H1 (cell line): Measurements from ENCODE around the gene RNF41. TPM values are rescaled to one million over a fixed set of nuclear protein-coding genes. Genes with fewer than 3 reads are reported as not detected.

Source experiments
- CTCF ChIA-PET: fragments of 300-600 bp; sonication (Branson Sonifier 250); formaldehyde crosslinking; loops from one replicate; lab custom pipeline; 2021; ENCODE audit not compliant: partially characterized antibody; lab: Charles Lee
- POLR2A ChIA-PET: fragments of 300-600 bp; sonication (Branson Sonifier 250); formaldehyde crosslinking; loops from one replicate; lab custom pipeline; 2021; ENCODE audit warnings: inconsistent platforms; ENCODE audit not compliant: partially characterized antibody; lab: Charles Lee
- DNase-seq, 2 experiments: peaks; one replicate each; pipeline versions ENCODE4 v3.0.0 to v3.0.0-alpha.2; 2010 to 2022; ENCODE audit warnings: low spot score in 2 of 2, low read depth in 1 of 2, mixed read lengths in 1 of 2
- FAIRE-seq: peaks from 2 replicates; lab custom pipeline; 2011; peaks lifted over from hg19 to GRCh38; lab: Jason Lieb, UNC
- H2AFZ ChIP-seq: 2 replicates; pipeline ENCODE4 v1.8.1; 2012; ENCODE audit warnings: low read length, inconsistent platforms
- H2AK5ac ChIP-seq: 2 replicates; pipeline ENCODE4 v1.6.1; 2013; ENCODE audit warnings: low read depth, low read length
- H2BK120ac ChIP-seq: replicated peaks from 2 replicates; pipeline ENCODE3; 2013; ENCODE audit warnings: low read depth, low read length, inconsistent platforms
- H2BK12ac ChIP-seq: 2 replicates; pipeline ENCODE4 v1.6.1; 2013; ENCODE audit warnings: low read depth, low read length
- H2BK15ac ChIP-seq: 2 replicates; pipeline ENCODE4 v1.6.1; 2013; ENCODE audit warnings: low read length
- H2BK20ac ChIP-seq: 2 replicates; pipeline ENCODE4 v1.6.1; 2013; ENCODE audit warnings: low read length
- H2BK5ac ChIP-seq: 2 replicates; pipeline ENCODE4 v1.6.1; 2013; ENCODE audit warnings: low read depth, low read length
- H3K14ac ChIP-seq: 2 replicates; pipeline ENCODE4 v1.6.1; 2013; ENCODE audit warnings: inconsistent platforms; ENCODE audit not compliant: insufficient read length
- H3K18ac ChIP-seq: 2 replicates; pipeline ENCODE4 v1.6.1; 2013; ENCODE audit warnings: low read length; ENCODE audit errors: extremely low read depth
- H3K23ac ChIP-seq: 2 replicates; pipeline ENCODE4 v1.6.1; 2013; ENCODE audit warnings: inconsistent platforms; ENCODE audit not compliant: insufficient read length
- H3K23me2 ChIP-seq: 2 replicates; pipeline ENCODE4 v1.6.1; 2013; ENCODE audit warnings: low read depth, low read length
- H3K27ac ChIP-seq: 2 replicates; pipeline ENCODE4 v1.6.1; 2011; ENCODE audit warnings: low read depth, low read length, inconsistent platforms
- H3K27me3 ChIP-seq, 4 experiments: replicated peaks in 1 of 4; 1 replicate in 1 of 4; 2 replicates in 3 of 4; pipeline versions ENCODE4 v1.6.1 to v1.8.1; 2011 to 2013; ENCODE audit warnings: low read length in 3 of 4, mild to moderate bottlenecking in 3 of 4, inconsistent platforms in 2 of 4, mixed read lengths in 2 of 4, moderate library complexity in 1 of 4; ENCODE audit not compliant: control insufficient read depth in 3 of 4, insufficient read depth in 3 of 4; ENCODE audit errors: extremely low read depth in 1 of 4
- H3K36me3 ChIP-seq, 4 experiments: 2 replicates each; pipeline versions ENCODE4 v1.6.1 to v1.8.1; 2011 to 2013; ENCODE audit warnings: mild to moderate bottlenecking in 4 of 4, low read length in 3 of 4, moderate library complexity in 2 of 4, control low read depth in 1 of 4, inconsistent platforms in 1 of 4; ENCODE audit not compliant: insufficient read depth in 4 of 4, control insufficient read depth in 2 of 4
- H3K4ac ChIP-seq: replicated peaks from 2 replicates; pipeline ENCODE3; 2013; ENCODE audit warnings: low read length, low read depth, mixed read lengths, inconsistent platforms; ENCODE audit not compliant: insufficient read length
- H3K4me1 ChIP-seq, 4 experiments: replicated peaks in 1 of 4; 1 replicate in 1 of 4; 2 replicates in 3 of 4; pipeline versions ENCODE4 v1.6.1 to v1.8.1; 2011 to 2013; ENCODE audit warnings: low read length in 3 of 4, inconsistent platforms in 2 of 4, mixed read lengths in 1 of 4; ENCODE audit not compliant: insufficient read depth in 4 of 4, control insufficient read depth in 3 of 4
- H3K4me2 ChIP-seq, 2 experiments: 2 replicates each; pipeline versions ENCODE4 v1.6.1 to v1.8.1; 2011 to 2013; ENCODE audit warnings: low read depth in 2 of 2, low read length in 2 of 2, control low read depth in 1 of 2, inconsistent platforms in 1 of 2, mild to moderate bottlenecking in 1 of 2; ENCODE audit not compliant: insufficient read depth in 1 of 2
- H3K4me3 ChIP-seq, 4 experiments: fragments of 200-600, 300-600 bp in 1 of 4; sonication (generic), shearing (Covaris generic), sonication (Bioruptor Twin) in 1 of 4; 2 replicates each; pipeline versions ENCODE4 v1.5.1 to v1.8.1; 2011 to 2016; ENCODE audit warnings: low read length in 4 of 4, low read depth in 3 of 4, control low read depth in 2 of 4, inconsistent platforms in 2 of 4, mild to moderate bottlenecking in 2 of 4, mixed read lengths in 1 of 4, moderate library complexity in 1 of 4; ENCODE audit not compliant: insufficient read depth in 2 of 4; ENCODE audit errors: extremely low read depth in 1 of 4
- H3K56ac ChIP-seq: replicated peaks from 2 replicates; pipeline ENCODE3; 2013; ENCODE audit warnings: low read depth, mild to moderate bottlenecking, mixed read lengths, low read length, inconsistent platforms; ENCODE audit not compliant: insufficient read length
- H3K79me1 ChIP-seq: 2 replicates; pipeline ENCODE4 v1.6.1; 2013; ENCODE audit warnings: low read depth, low read length, control low read depth
- H3K79me2 ChIP-seq, 2 experiments: 2 replicates each; pipeline versions ENCODE4 v1.6.1 to v1.8.1; 2012 to 2013; ENCODE audit warnings: low read length in 2 of 2, mild to moderate bottlenecking in 2 of 2, inconsistent platforms in 1 of 2; ENCODE audit not compliant: insufficient read depth in 2 of 2, control insufficient read depth in 1 of 2
- H3K9ac ChIP-seq, 4 experiments: replicated peaks in 1 of 4; 1 replicate in 1 of 4; 2 replicates in 3 of 4; pipeline versions ENCODE4 v1.6.1 to v1.8.1; 2011 to 2013; ENCODE audit warnings: low read depth in 3 of 4, low read length in 3 of 4, control low read depth in 2 of 4, mild to moderate bottlenecking in 2 of 4, moderate library complexity in 2 of 4, inconsistent platforms in 1 of 4; ENCODE audit errors: extremely low read depth in 1 of 4
- H3K9me3 ChIP-seq, 2 experiments: 2 replicates each; pipeline versions ENCODE4 v1.6.1 to v1.8.1; 2012 to 2013; ENCODE audit warnings: mild to moderate bottlenecking in 2 of 2, moderate library complexity in 2 of 2, control low read depth in 1 of 2, inconsistent platforms in 1 of 2, low read depth in 1 of 2, low read length in 1 of 2, mixed read lengths in 1 of 2; ENCODE audit not compliant: insufficient read depth in 2 of 2
- H4K20me1 ChIP-seq, 2 experiments: replicated peaks in 1 of 2; 2 replicates each; pipeline versions ENCODE3 to v1.8.1; 2011 to 2013; ENCODE audit warnings: inconsistent platforms in 2 of 2, low read length in 2 of 2, mild to moderate bottlenecking in 1 of 2; ENCODE audit not compliant: insufficient read depth in 2 of 2, control insufficient read depth in 1 of 2
- H4K5ac ChIP-seq: 2 replicates; pipeline ENCODE4 v1.6.1; 2013; ENCODE audit warnings: low read length, low read depth, mixed read lengths, inconsistent platforms; ENCODE audit not compliant: insufficient read length
- H4K8ac ChIP-seq: 2 replicates; pipeline ENCODE4 v1.8.0; 2013; ENCODE audit warnings: mild to moderate bottlenecking, moderate library complexity, low read length, inconsistent platforms; ENCODE audit not compliant: insufficient read depth; ENCODE audit errors: extremely low read depth
- H4K91ac ChIP-seq: replicated peaks from 2 replicates; pipeline ENCODE3; 2013; ENCODE audit warnings: low read length, mixed read lengths, inconsistent platforms; ENCODE audit not compliant: insufficient read length
- CBX8 ChIP-seq: fragments of 300-800, 300-1000 bp; sonication (generic); IDR thresholded peaks from 2 replicates; pipeline ENCODE4 v1.7.1; 2016; ENCODE audit warnings: low read depth, low read length, borderline replicate concordance
- CHD2 ChIP-seq: IDR thresholded peaks from 2 replicates; pipeline ENCODE4 v1.6.1; 2012; ENCODE audit warnings: low read length, improper control_type of control experiment
- SIRT6 ChIP-seq: IDR thresholded peaks from one replicate; pipeline ENCODE4 v1.7.1; 2012; ENCODE audit warnings: low read length, inconsistent platforms
- SP1 ChIP-seq: IDR thresholded peaks from 2 replicates; pipeline ENCODE4 v1.6.1; 2011; ENCODE audit warnings: low read depth, low read length
- WGBS, 2 experiments: shearing (Covaris generic) in 1 of 2; methylation state at CpG; one replicate each; pipeline versions ENCODE4 v1.1.6 to v1.1.7; 2013 to 2015; ENCODE audit warnings: low lambda C conversion rate in 2 of 2, mixed read lengths in 2 of 2, inconsistent platforms in 1 of 2, low coverage in 1 of 2, missing lambda C conversion rate in 1 of 2; ENCODE audit not compliant: insufficient replicate concordance in 2 of 2, insufficient coverage in 1 of 2, insufficient read length in 1 of 2; ENCODE audit errors: extremely low coverage in 1 of 2, missing lambda C conversion rate in 1 of 2; 5-methylcytosine and 5-hydroxymethylcytosine counted together
- polyA plus RNA-seq, 7 experiments: library from polyadenylated mRNA; depleted of rRNA in 3 of 7; stranded (reverse) in 5 of 7; unstranded in 2 of 7; fragments of >200 nt in 5 of 7; fragments of 200-250 nt in 2 of 7; gene quantifications; 1 replicate in 5 of 7; 2 replicates in 1 of 7; 4 replicates in 1 of 7; pipeline versions ENCODE4 v1.2.1 to v1.2.3, GENCODE V29; 2011 to 2013; ENCODE audit warnings: missing spikeins in 2 of 7, mixed read lengths in 2 of 7
- total RNA-seq: library from RNA; stranded (reverse); fragmentation: NEBNext Ultra II Directional; extraction: Animal tissue kit (Norgen Biotek cat#: 25700); gene quantifications from 2 replicates; pipeline ENCODE4 v1.2.1, GENCODE V29; 2021

The RNF41 gene
- total and polyA plus RNA-seq, 2 of the 8 experiments (the other 6 are each of a cell fraction or from before 2014, with no cell fraction given): 55.5 to 98.6 TPM

DNA sequence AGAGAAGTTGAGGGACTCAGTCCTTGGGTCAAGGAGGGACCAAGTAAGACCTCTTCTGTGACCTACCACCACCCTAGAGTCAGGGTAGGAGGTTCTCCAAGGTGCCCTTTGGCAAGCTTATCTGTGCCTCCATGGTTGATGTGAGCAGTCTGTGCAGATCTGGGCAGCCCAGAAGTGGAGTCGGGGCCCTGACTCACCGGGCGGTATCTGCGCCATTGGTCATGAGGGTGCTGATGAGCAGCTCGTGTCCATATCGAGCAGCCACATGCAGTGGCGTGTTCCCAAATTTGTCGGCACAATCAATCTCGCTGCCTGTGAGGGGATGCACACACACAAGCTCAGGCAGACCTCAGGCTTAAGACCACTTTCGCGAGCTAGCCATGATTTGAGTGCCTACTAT, 31.4 kb upstream of the RNF41 start:
- no peak for FAIRE-seq

More for the DNA sequence above, 31.4 kb upstream of the RNF41 start:
- no peak overlapping the region for H2AFZ ChIP-seq
- 94% methylated on average over 11 of the region's 11 CpGs; no CpG with 5 or more reads in 1 of the 2 experiments for WGBS, 2 experiments
- peaks cover 7% of the 10 kb centered on the region for H3K79me1 ChIP-seq
- H4K91ac ChIP-seq: no peak overlapping the region
- H3K14ac ChIP-seq: no peak overlapping the region
- TF ChIP-seq SP1: no peak
- no peak for TF ChIP-seq CBX8
- TF ChIP-seq CHD2: no peak
- no peak for TF ChIP-seq SIRT6
- TF ChIP-seq, all 59 proteins: peak for 0
- Histone ChIP-seq H2BK20ac (no peak overlapping the region), H3K9me3 (no peaks in the 10 kb centered on the region), H2BK12ac (no peak overlapping the region), H3K4me2 (no peak overlapping the region), H3K9ac (no peak overlapping the region), H3K4me1 (peaks cover 8 to 13% (median 11%) of the 10 kb centered on the region in 4 experiments), H3K23me2 (peaks cover 8% of the 10 kb centered on the region; the same call in 1 of the 2 replicates), H3K36me3 (peaks cover 35 to 67% (median 53%) of the 10 kb centered on the region in 4 experiments), H4K5ac (no peak overlapping the region), H3K79me2 (peaks cover 0 to 8% of the 10 kb centered on the region in 2 experiments; a peak in 1 of 4 replicates), H3K4ac (no peak overlapping the region), H4K20me1 (peaks cover 5 to 9% of the 10 kb centered on the region in 2 experiments), H2BK120ac (no peak overlapping the region), H4K8ac (no peak overlapping the region), H3K18ac (no peak overlapping the region), H2BK5ac (no peak overlapping the region), H3K27ac (no peak overlapping the region), H3K23ac (no peak overlapping the region), H2AK5ac (no peak overlapping the region), H3K27me3 (no peaks in the 10 kb centered on the region), H3K56ac (no peak overlapping the region), H3K4me3 (no peak overlapping the region), H2BK15ac (no peak overlapping the region)
- DNase-seq: no peak
- CTCF ChIA-PET: interaction anchor here (0.7 to 2.1 kb wide), 6 partner anchors 12 to 48 kb away, joined by 3 to 6 read pairs (median 6); partner anchors contain the start of genes COQ10A and RNF41
- POLR2A ChIA-PET: interaction anchor here (0.7 to 3.1 kb wide), 8 partner anchors 14 to 225 kb away, joined by 3 to 11 read pairs (median 3); partner anchors contain the start of gene COQ10A
